Breast epithelium (tissue), 4 donors: ENCODE results near the gene LDLRAP1. TPM values are rescaled to one million over a fixed set of nuclear protein-coding genes. Genes with fewer than 3 reads are reported as not detected.

ENCODE experiments used
- DNase-seq, 2 donors: peaks; one replicate each; pipeline ENCODE4 v3.0.0-alpha.2; 2019; ENCODE audit warnings: low spot score in 2 of 2
- H3K27ac ChIP-seq, 2 donors: fragments of 200-600 bp; sonication (generic) in 1 of 2; one replicate each; pipeline ENCODE4 v1.5.1; 2016 to 2019; ENCODE audit warnings: mild to moderate bottlenecking in 1 of 2
- H3K27me3 ChIP-seq, 2 donors: fragments of 200-600 bp; sonication (generic) in 1 of 2; one replicate each; pipeline versions ENCODE4 v1.5.1 to v1.6.0; 2017 to 2019; ENCODE audit warnings: control low read depth in 1 of 2, mild to moderate bottlenecking in 1 of 2
- H3K36me3 ChIP-seq: fragments of 200-600 bp; one replicate; pipeline ENCODE4 v1.5.1; 2019
- H3K4me1 ChIP-seq, 2 donors: fragments of 200-600 bp; sonication (generic); one replicate each; pipeline ENCODE4 v1.5.1; 2016 to 2019; ENCODE audit warnings: control low read depth in 1 of 2
- H3K4me3 ChIP-seq, 3 donors: fragments of 200-600 bp; sonication (generic); 1 replicate in 2 of 3; 2 replicates in 1 of 3; pipeline ENCODE4 v1.5.1; 2016 to 2019; ENCODE audit warnings: mild to moderate bottlenecking in 3 of 3, moderate library complexity in 2 of 3
- H3K9me3 ChIP-seq, 2 donors: fragments of 200-600 bp; sonication (generic) in 1 of 2; one replicate each; pipeline ENCODE4 v1.5.1; 2016 to 2019; ENCODE audit warnings: control low read depth in 1 of 2
- CTCF ChIP-seq, 3 donors: fragments of 450-650 bp; IDR thresholded peaks; one replicate each; pipeline ENCODE4 v1.5.1; 2016 to 2017; ENCODE audit warnings: antibody characterized with exemption in 3 of 3, mild to moderate bottlenecking in 3 of 3, moderate library complexity in 3 of 3
- POLR2A ChIP-seq: fragments of 450-650 bp; IDR thresholded peaks from one replicate; pipeline ENCODE4 v1.6.1; 2016; ENCODE audit warnings: antibody characterized with exemption, mild to moderate bottlenecking, moderate library complexity
- POLR2AphosphoS5 ChIP-seq, 3 donors: sonication (generic); formaldehyde crosslinking; IDR thresholded peaks; one replicate each; pipeline ENCODE4 v1.6.1; 2017; ENCODE audit warnings: antibody characterized with exemption in 3 of 3
- intact Hi-C: fragments of 100-400 bp; cut with DNase I; formaldehyde crosslinking; loops from one replicate; pipeline ENCODE4 v1.15.1; 2023; ENCODE audit warnings: low total_unique reads
- total RNA-seq, 3 donors: library from RNA; depleted of rRNA; stranded (reverse); fragments of >200 nt; gene quantifications; one replicate each; pipeline ENCODE4 v1.1.0, GENCODE V29; 2016

The LDLRAP1 gene
- total RNA-seq, 3 donors from 2014 or later: 10.7 to 17.0 (median 16.5) TPM

- H3K27ac ChIP-seq: peak overlapping the region; percentile 52 to 56
Measured at GRCh38 chr1:25556791-25557476, 13.5 kb downstream of the LDLRAP1 start.

GRCh38 chr1:25557543-25557942 is 14.1 kb downstream of the LDLRAP1 start:
- no peak for DNase-seq
- H3K36me3 ChIP-seq: no peaks in the 10 kb centered on the region
- H3K9me3 ChIP-seq: no peaks in the 10 kb centered on the region
- no peak overlapping the region for H3K4me3 ChIP-seq
- no peak for TF ChIP-seq POLR2AphosphoS5 (IDR thresholded peaks at IDR 0.05)
- TF ChIP-seq CTCF (IDR thresholded peaks at IDR 0.05): no peak
- no peak for TF ChIP-seq POLR2A
- intact Hi-C loops: no loop called here
- H3K27ac ChIP-seq: peak overlapping the region in 1 of 2 donors; percentile 29
- no peaks in the 10 kb centered on the region for H3K27me3 ChIP-seq
- peaks cover 0 to 12% of the 10 kb centered on the region in 2 donors for H3K4me1 ChIP-seq

More at GRCh38 chr1:25556791-25557476, 13.5 kb downstream of the LDLRAP1 start:
- TF ChIP-seq POLR2A (no peak), CTCF (IDR thresholded peaks at IDR 0.05) (no peak), POLR2AphosphoS5 (IDR thresholded peaks at IDR 0.05) (no peak)
- intact Hi-C loops: no loop called here
- Histone ChIP-seq H3K9me3 (no peaks in the 10 kb centered on the region), H3K27me3 (no peaks in the 10 kb centered on the region), H3K4me3 (no peak overlapping the region), H3K36me3 (no peaks in the 10 kb centered on the region), H3K4me1 (peaks cover 0 to 12% of the 10 kb centered on the region in 2 donors)
- DNase-seq: no peak

GRCh38 chr1:25559031-25559430 is 15.6 kb downstream of the LDLRAP1 start:
- no peaks in the 10 kb centered on the region for H3K36me3 ChIP-seq

GRCh38 chr1:25560001-25560400 is 16.6 kb downstream of the LDLRAP1 start:
- Histone ChIP-seq H3K27ac (peak overlapping the region; percentile 22 to 69), H3K4me1 (peaks cover 0 to 12% of the 10 kb centered on the region in 2 donors), H3K27me3 (no peaks in the 10 kb centered on the region), H3K9me3 (no peaks in the 10 kb centered on the region), H3K36me3 (no peaks in the 10 kb centered on the region), H3K4me3 (no peak overlapping the region)
- intact Hi-C loops: no loop called here
- DNase-seq: no peak
- TF ChIP-seq POLR2A (no peak), CTCF (IDR thresholded peaks at IDR 0.05) (no peak), POLR2AphosphoS5 (IDR thresholded peaks at IDR 0.05) (no peak)

More at GRCh38 chr1:25559031-25559430, 15.6 kb downstream of the LDLRAP1 start:
- peaks cover 0 to 12% of the 10 kb centered on the region in 2 donors for H3K4me1 ChIP-seq
- intact Hi-C loops: loop anchor here (2.0 kb wide), 1 partner anchor 64 kb away; no protein-coding TSS in a partner anchor
- H3K4me3 ChIP-seq: no peak overlapping the region
- H3K27ac ChIP-seq: peak overlapping the region; percentile 22 to 69
- no peak for TF ChIP-seq POLR2A
- TF ChIP-seq CTCF (IDR thresholded peaks at IDR 0.05): no peak
- H3K9me3 ChIP-seq: no peaks in the 10 kb centered on the region
- no peaks in the 10 kb centered on the region for H3K27me3 ChIP-seq
- DNase-seq: no peak

- H3K36me3 ChIP-seq: no peaks in the 10 kb centered on the region
- H3K9me3 ChIP-seq: no peaks in the 10 kb centered on the region
- TF ChIP-seq POLR2AphosphoS5 (IDR thresholded peaks at IDR 0.05) (no peak), CTCF (IDR thresholded peaks at IDR 0.05) (no peak), POLR2A (no peak)
- H3K27me3 ChIP-seq: no peaks in the 10 kb centered on the region
- no peak for DNase-seq
- no peak overlapping the region for H3K4me3 ChIP-seq
- intact Hi-C loops: no loop called here
- H3K27ac ChIP-seq: peak overlapping the region; percentile 22 to 69
- peaks cover 0 to 14% of the 10 kb centered on the region in 2 donors for H3K4me1 ChIP-seq
Measured at GRCh38 chr1:25560788-25561187, 17.4 kb downstream of the LDLRAP1 start.
